Esophagus muscularis mucosa (tissue), 4 donors: ENCODE measurements around the gene TADA2B. TPM values are rescaled to one million over a fixed set of nuclear protein-coding genes. Genes with fewer than 3 reads are reported as not detected.

Source experiments
- DNase-seq: peaks from one replicate; pipeline ENCODE4 v3.0.0-alpha.2; 2017; ENCODE audit errors: extremely low spot score
- H3K27ac ChIP-seq, 4 donors: fragments of 200-600 bp; sonication (generic); replicated peaks in 1 of 4; 1 replicate in 3 of 4; 2 replicates in 1 of 4; pipeline ENCODE4 v1.5.1; 2016 to 2019; ENCODE audit warnings: mild to moderate bottlenecking in 1 of 4
- H3K27me3 ChIP-seq, 4 donors: fragments of 200-600 bp; sonication (generic); one replicate each; pipeline versions ENCODE4 v1.5.1 to v1.6.0; 2016 to 2019
- H3K36me3 ChIP-seq, 4 donors: fragments of 200-600 bp; sonication (generic); one replicate each; pipeline ENCODE4 v1.5.1; 2016 to 2019
- H3K4me1 ChIP-seq, 4 donors: fragments of 200-600 bp; sonication (generic); one replicate each; pipeline ENCODE4 v1.5.1; 2016 to 2019
- H3K4me3 ChIP-seq, 4 donors: fragments of 200-600 bp; sonication (generic); 1 replicate in 2 of 4; 2 replicates in 2 of 4; pipeline ENCODE4 v1.5.1; 2016 to 2019; ENCODE audit warnings: mild to moderate bottlenecking in 4 of 4, moderate library complexity in 1 of 4
- H3K9me3 ChIP-seq, 4 donors: fragments of 200-600 bp; sonication (generic); 1 replicate in 3 of 4; 2 replicates in 1 of 4; pipeline ENCODE4 v1.5.1; 2016 to 2019
- EP300 ChIP-seq: sonication (generic); formaldehyde crosslinking; IDR thresholded peaks from one replicate; pipeline ENCODE4 v1.6.1; 2017; ENCODE audit warnings: antibody characterized with exemption
- POLR2A ChIP-seq: fragments of 450-650 bp; IDR thresholded peaks from one replicate; pipeline ENCODE4 v1.6.1; 2017; ENCODE audit warnings: antibody characterized with exemption, moderate library complexity, mild to moderate bottlenecking, low read depth
- POLR2AphosphoS5 ChIP-seq, 2 donors: sonication (generic); formaldehyde crosslinking; IDR thresholded peaks; one replicate each; pipeline ENCODE4 v1.6.1; 2017; ENCODE audit warnings: antibody characterized with exemption in 2 of 2
- WGBS: methylation state at CpG from one replicate; pipeline ENCODE4 v1.1.5; 2018; 5-methylcytosine and 5-hydroxymethylcytosine counted together
- intact Hi-C: fragments of 100-400 bp; cut with DNase I; formaldehyde crosslinking; loops from one replicate; pipeline ENCODE4 v1.15.1; 2023
- total RNA-seq, 4 donors: library from RNA; depleted of rRNA; stranded (reverse); fragments of >200 nt; gene quantifications; one replicate each; pipeline versions ENCODE4 v1.1.0 to v1.2.1, GENCODE V29; 2016
- TF ChIP-seq, protein P1 (sequence below), 3 experiments: fragments of 200-600 bp in 2 of 3; fragments of 450-650 bp in 1 of 3; sonication (generic) in 2 of 3; IDR thresholded peaks; one replicate each; pipeline ENCODE4 v1.5.1; 2017 to 2019; ENCODE audit warnings: antibody characterized with exemption in 3 of 3, mild to moderate bottlenecking in 2 of 3, moderate library complexity in 1 of 3

The TADA2B gene
- total RNA-seq, 4 donors from 2014 or later = 19.9 to 31.7 (median 26.3) TPM

DNA sequence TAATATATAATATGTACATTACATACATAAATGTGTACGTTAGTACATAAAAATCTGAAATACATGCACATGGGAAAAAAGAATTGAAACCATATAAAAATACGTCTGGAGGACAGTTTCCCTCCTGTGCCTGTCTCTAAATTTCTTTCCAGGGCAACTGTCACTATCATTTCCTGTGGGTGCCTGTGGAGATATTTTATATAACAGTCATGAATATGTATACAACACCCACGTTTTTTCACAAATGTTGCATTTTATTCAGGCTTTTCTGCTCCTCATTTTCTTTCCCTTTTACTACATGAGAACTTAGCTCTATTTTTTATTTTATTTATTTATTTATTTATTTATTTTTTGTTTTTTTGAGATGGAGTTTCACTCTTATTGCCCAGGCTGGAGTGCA lies 48.9 kb downstream of the TADA2B start:
- intact Hi-C loops = no loop called here
- TF ChIP-seq, protein P1, sequence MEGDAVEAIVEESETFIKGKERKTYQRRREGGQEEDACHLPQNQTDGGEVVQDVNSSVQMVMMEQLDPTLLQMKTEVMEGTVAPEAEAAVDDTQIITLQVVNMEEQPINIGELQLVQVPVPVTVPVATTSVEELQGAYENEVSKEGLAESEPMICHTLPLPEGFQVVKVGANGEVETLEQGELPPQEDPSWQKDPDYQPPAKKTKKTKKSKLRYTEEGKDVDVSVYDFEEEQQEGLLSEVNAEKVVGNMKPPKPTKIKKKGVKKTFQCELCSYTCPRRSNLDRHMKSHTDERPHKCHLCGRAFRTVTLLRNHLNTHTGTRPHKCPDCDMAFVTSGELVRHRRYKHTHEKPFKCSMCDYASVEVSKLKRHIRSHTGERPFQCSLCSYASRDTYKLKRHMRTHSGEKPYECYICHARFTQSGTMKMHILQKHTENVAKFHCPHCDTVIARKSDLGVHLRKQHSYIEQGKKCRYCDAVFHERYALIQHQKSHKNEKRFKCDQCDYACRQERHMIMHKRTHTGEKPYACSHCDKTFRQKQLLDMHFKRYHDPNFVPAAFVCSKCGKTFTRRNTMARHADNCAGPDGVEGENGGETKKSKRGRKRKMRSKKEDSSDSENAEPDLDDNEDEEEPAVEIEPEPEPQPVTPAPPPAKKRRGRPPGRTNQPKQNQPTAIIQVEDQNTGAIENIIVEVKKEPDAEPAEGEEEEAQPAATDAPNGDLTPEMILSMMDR (IDR thresholded peaks at IDR 0.05) = no peak
- TF ChIP-seq POLR2AphosphoS5 (IDR thresholded peaks at IDR 0.05) = no peak
- no peak for TF ChIP-seq POLR2A
- TF ChIP-seq EP300 = no peak

DNA sequence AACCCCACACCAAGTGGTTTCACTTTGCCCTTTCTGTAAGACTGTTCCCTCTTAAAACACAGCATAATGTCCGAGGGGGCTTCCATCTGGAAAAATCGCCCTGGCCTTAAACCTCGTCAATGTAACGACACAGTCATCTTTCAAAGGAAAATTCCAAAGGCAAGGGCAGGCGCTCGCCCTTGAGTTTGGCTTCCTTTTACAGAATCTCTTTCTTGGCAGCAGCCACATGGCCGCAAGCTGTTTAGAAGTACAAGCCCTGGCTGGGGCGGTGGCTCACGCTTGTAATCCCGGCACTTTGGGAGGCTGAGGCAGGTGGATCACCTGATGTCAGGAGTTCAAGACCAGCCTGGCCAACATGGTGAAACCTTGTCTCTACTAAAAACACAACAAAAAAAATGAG lies 51.7 kb downstream of the TADA2B start:
- DNase-seq = no peak
- no peaks in the 10 kb centered on the region for H3K36me3 ChIP-seq
- intact Hi-C loops = no loop called here
- H3K27me3 ChIP-seq = no peaks in the 10 kb centered on the region
- no peaks in the 10 kb centered on the region for H3K9me3 ChIP-seq
- WGBS = 88% methylated on average over 10 of the region's 10 CpGs
- H3K4me1 ChIP-seq = peaks cover 0 to 3% (median 3%) of the 10 kb centered on the region in 4 donors
- H3K27ac ChIP-seq = no peak overlapping the region
- H3K4me3 ChIP-seq = no peak overlapping the region
- no peak for TF ChIP-seq POLR2AphosphoS5 (IDR thresholded peaks at IDR 0.05)
- TF ChIP-seq EP300 = no peak
- TF ChIP-seq, protein P1 (IDR thresholded peaks at IDR 0.05) = no peak
- TF ChIP-seq POLR2A = no peak

More for the DNA sequence above, 48.9 kb downstream of the TADA2B start:
- Histone ChIP-seq H3K4me3 (no peak overlapping the region), H3K9me3 (no peaks in the 10 kb centered on the region), H3K27me3 (no peaks in the 10 kb centered on the region), H3K36me3 (no peaks in the 10 kb centered on the region), H3K27ac (no peak overlapping the region), H3K4me1 (peaks cover 0 to 18% (median 16%) of the 10 kb centered on the region in 4 donors)
- no peak for DNase-seq
- WGBS = 68% methylated on average over 3 of the region's 3 CpGs

DNA sequence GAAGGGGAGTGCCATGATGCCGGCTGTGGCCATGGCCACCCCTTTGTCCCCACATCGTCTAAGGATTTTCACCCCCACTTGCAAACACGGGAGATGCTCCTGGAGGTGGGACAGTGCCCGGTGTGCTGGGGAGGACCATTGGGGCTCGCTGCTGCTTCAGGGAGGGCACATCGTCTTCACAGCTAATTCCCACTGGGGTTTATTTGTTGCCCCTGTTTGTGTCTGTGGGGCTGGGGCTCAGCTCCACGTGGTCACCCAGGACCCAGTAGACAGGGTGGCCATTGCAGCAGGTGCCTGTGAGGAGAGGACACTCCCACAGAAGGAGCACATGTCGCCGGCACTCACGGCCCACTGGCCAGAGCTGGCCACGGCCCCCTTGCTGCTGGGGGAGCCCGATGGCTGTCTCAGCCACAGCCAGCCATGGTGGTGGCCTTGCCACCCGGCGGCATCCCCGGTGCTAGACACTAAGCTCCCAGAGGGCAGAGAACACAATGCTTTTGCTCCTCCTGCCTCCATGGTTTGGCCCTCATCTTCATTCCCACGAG lies 52.5 kb downstream of the TADA2B start:
- Histone ChIP-seq H3K27ac (no peak overlapping the region), H3K36me3 (no peaks in the 10 kb centered on the region), H3K4me1 (no peaks in the 10 kb centered on the region), H3K9me3 (no peaks in the 10 kb centered on the region), H3K4me3 (no peak overlapping the region), H3K27me3 (no peaks in the 10 kb centered on the region)
- TF ChIP-seq POLR2AphosphoS5 (IDR thresholded peaks at IDR 0.05) (no peak), POLR2A (no peak), EP300 (no peak)
- TF ChIP-seq, protein P1 (IDR thresholded peaks at IDR 0.05) = no peak
- 83% methylated on average over 11 of the region's 16 CpGs for WGBS
- intact Hi-C loops = no loop called here
- DNase-seq = no peak

DNA sequence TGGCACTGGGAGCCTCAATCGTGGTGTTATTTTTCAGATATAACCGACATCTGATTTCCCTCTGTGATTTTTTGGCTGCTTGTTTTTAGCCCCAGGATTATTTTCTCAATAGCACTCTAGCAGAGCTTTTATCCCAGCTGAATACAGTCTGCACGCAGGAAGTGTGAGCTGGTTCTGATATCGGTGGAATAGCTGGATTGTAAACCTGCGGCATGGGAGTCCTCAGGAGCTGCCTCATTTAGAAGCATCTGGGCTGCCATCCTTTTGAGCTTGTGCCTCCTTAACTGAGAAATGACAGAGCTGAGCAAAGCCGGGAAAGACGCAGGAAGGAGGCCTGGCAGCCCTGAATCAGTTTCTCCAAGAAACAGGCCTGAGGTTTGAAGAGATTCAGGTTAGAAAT lies 53.1 kb downstream of the TADA2B start:
- TF ChIP-seq POLR2A (no peak), POLR2AphosphoS5 (IDR thresholded peaks at IDR 0.05) (no peak), EP300 (no peak)
- TF ChIP-seq, protein P1 (IDR thresholded peaks at IDR 0.05) = no peak
- no peaks in the 10 kb centered on the region for H3K27me3 ChIP-seq
- WGBS = 83% methylated on average over 7 of the region's 7 CpGs
- peaks cover 0 to 2% (median under 1%) of the 10 kb centered on the region in 4 donors for H3K4me1 ChIP-seq
- no peak overlapping the region for H3K4me3 ChIP-seq
- no peak for DNase-seq
- H3K36me3 ChIP-seq = no peaks in the 10 kb centered on the region
- H3K27ac ChIP-seq = no peak overlapping the region
- intact Hi-C loops = no loop called here
- H3K9me3 ChIP-seq = no peaks in the 10 kb centered on the region
